ENCODE results near the gene NME1. TPM values are rescaled to one million over a fixed set of nuclear protein-coding genes. Genes with fewer than 3 reads are reported as not detected.
A peak's percentile ranks its signal among the peaks of the same experiment; 100 is the strongest.

Gene NME1
- polyA plus RNA-seq, 2 of the 4 experiments (the other 2 are of a cell fraction): 542 to 782 TPM

GRCh38 chr17:51120739-51121619 is 32.4 kb upstream of the NME1 start, which contains the start of gene SPAG9 (continued):
- TF ChIP-seq CHD4 (IDR thresholded peaks at IDR 0.05; ENCODE audit: borderline replicate concordance) (no peak), RARB (CRISPR knock-in tag; IDR thresholded peaks at IDR 0.05) (peak; percentile 94), PHF8 (IDR thresholded peaks at IDR 0.05; ENCODE audit: borderline replicate concordance, low read depth) (peak; percentile 75), EHF (CRISPR knock-in tag; IDR thresholded peaks at IDR 0.05) (no peak), HOXA7 (CRISPR knock-in tag; IDR thresholded peaks at IDR 0.05) (peak; percentile 95; the same call in 1 of the 2 replicates), ZC3H11A (IDR thresholded peaks at IDR 0.05) (no peak), SMC3 (IDR thresholded peaks at IDR 0.05) (no peak), REST (IDR thresholded peaks at IDR 0.05) (peak; percentile 46), CEBPB (IDR thresholded peaks at IDR 0.05) (no peak), RAD21 (conservative IDR thresholded peaks at IDR 0.05 in 1 of 2, IDR thresholded peaks at IDR 0.05 in 1 of 2) (peak; percentile 4 to 5; a peak in 1 of 5 replicates), FOSB (CRISPR knock-in tag; IDR thresholded peaks at IDR 0.05) (peak; percentile 94), KDM5A (IDR thresholded peaks at IDR 0.05) (no peak), CHD2 (IDR thresholded peaks at IDR 0.05; ENCODE audit: low read length, partially characterized antibody) (peak; percentile 54), MYC (IDR thresholded peaks at IDR 0.05; ENCODE audit: borderline replicate concordance, low read length) (peak; percentile 65; the same call in 1 of the 2 replicates), MAZ (IDR thresholded peaks at IDR 0.05; ENCODE audit: borderline replicate concordance, low read depth, low read length) (no peak), POLR2A (IDR thresholded peaks at IDR 0.05; ENCODE audit: low read length) (peak; percentile 46), RFX5 (IDR thresholded peaks at IDR 0.05) (no peak), JUN (IDR thresholded peaks at IDR 0.05) (peak; percentile 25 to 94; a peak in 4 of 5 replicates), PBX3 (IDR thresholded peaks at IDR 0.05) (peak; percentile 54), HOXB5 (CRISPR knock-in tag; IDR thresholded peaks at IDR 0.05) (no peak), EP300 (IDR thresholded peaks at IDR 0.05) (no peak), RCOR1 (IDR thresholded peaks at IDR 0.05; ENCODE audit: low read depth, low read length) (no peak), CBX8 (IDR thresholded peaks at IDR 0.05) (no peak), NPAS2 (CRISPR knock-in tag; IDR thresholded peaks at IDR 0.05; ENCODE audit: borderline replicate concordance) (no peak), POLR2AphosphoS2 (conservative IDR thresholded peaks at IDR 0.05; ENCODE audit: low read length) (no peak), TP53 (CRISPR knock-in tag; IDR thresholded peaks at IDR 0.05) (peak; percentile 93; the same call in 1 of the 2 replicates), FOSL2 (IDR thresholded peaks at IDR 0.05) (no peak), FOSL2 (CRISPR knock-in tag; IDR thresholded peaks at IDR 0.05) (peak; percentile 29)
- TF ChIP-seq, protein P1, sequence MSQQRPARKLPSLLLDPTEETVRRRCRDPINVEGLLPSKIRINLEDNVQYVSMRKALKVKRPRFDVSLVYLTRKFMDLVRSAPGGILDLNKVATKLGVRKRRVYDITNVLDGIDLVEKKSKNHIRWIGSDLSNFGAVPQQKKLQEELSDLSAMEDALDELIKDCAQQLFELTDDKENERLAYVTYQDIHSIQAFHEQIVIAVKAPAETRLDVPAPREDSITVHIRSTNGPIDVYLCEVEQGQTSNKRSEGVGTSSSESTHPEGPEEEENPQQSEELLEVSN (IDR thresholded peaks at IDR 0.05; ENCODE audit: borderline replicate concordance, low read depth): 0 out of 2 replicates have a peak, but pooled peaks have one; percentile 14
- TF ChIP-seq, protein P2, sequence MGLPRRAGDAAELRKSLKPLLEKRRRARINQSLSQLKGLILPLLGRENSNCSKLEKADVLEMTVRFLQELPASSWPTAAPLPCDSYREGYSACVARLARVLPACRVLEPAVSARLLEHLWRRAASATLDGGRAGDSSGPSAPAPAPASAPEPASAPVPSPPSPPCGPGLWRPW (IDR thresholded peaks at IDR 0.05): no peak
- TF ChIP-seq, protein P3, sequence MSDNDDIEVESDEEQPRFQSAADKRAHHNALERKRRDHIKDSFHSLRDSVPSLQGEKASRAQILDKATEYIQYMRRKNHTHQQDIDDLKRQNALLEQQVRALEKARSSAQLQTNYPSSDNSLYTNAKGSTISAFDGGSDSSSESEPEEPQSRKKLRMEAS (IDR thresholded peaks at IDR 0.05): peak; percentile 77
